ENCODE measurements around the gene SLC2A14.
"Not testable (repeated sequence)": the region's sequence is repeated elsewhere in the genome, so short reads cannot be mapped to it uniquely, and the experiment has no call there.

SLC2A14 gene

DNA sequence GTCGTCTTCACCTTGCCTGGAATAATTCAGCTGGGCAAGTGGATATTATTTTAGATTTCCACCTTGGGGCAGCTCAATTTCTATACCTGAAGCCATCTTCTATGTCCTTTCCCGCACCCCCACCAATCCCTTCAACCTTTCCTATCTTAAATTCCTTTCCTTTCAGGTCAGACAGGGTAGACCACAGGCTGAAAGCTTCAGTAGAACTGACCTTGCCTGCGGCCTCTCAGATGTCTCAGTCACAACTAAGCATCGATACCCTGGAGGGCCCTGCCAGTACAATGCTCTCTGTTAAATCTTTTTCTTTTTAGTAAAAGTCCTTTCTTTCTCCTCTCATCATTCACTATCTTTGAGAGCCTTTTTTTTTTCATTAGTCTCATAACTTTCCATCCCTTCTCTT, 38.9 kb downstream of the SLC2A14 start:
- H3K9me3 ChIP-seq (ENCODE audit: severe bottlenecking), result no peaks in the 10 kb centered on the region
- no peak for ATAC-seq (ENCODE audit: low read depth)
- no peaks in the 10 kb centered on the region for H3K27me3 ChIP-seq (ENCODE audit: insufficient read depth, poor library complexity, severe bottlenecking)
- no peaks in the 10 kb centered on the region for H3K4me1 ChIP-seq (ENCODE audit: insufficient read depth, poor library complexity, severe bottlenecking)
- H3K4me3 ChIP-seq (ENCODE audit: severe bottlenecking), result no peak overlapping the region
- DNase-seq (ENCODE audit: low spot score), result no peak
- H3K36me3 ChIP-seq (ENCODE audit: low read depth), result no peaks in the 10 kb centered on the region
- TF ChIP-seq, protein P1, sequence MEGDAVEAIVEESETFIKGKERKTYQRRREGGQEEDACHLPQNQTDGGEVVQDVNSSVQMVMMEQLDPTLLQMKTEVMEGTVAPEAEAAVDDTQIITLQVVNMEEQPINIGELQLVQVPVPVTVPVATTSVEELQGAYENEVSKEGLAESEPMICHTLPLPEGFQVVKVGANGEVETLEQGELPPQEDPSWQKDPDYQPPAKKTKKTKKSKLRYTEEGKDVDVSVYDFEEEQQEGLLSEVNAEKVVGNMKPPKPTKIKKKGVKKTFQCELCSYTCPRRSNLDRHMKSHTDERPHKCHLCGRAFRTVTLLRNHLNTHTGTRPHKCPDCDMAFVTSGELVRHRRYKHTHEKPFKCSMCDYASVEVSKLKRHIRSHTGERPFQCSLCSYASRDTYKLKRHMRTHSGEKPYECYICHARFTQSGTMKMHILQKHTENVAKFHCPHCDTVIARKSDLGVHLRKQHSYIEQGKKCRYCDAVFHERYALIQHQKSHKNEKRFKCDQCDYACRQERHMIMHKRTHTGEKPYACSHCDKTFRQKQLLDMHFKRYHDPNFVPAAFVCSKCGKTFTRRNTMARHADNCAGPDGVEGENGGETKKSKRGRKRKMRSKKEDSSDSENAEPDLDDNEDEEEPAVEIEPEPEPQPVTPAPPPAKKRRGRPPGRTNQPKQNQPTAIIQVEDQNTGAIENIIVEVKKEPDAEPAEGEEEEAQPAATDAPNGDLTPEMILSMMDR (IDR thresholded peaks at IDR 0.05; ENCODE audit: poor library complexity, severe bottlenecking), result no peak
- H3K27ac ChIP-seq (ENCODE audit: poor library complexity, severe bottlenecking), result no peak overlapping the region

DNA sequence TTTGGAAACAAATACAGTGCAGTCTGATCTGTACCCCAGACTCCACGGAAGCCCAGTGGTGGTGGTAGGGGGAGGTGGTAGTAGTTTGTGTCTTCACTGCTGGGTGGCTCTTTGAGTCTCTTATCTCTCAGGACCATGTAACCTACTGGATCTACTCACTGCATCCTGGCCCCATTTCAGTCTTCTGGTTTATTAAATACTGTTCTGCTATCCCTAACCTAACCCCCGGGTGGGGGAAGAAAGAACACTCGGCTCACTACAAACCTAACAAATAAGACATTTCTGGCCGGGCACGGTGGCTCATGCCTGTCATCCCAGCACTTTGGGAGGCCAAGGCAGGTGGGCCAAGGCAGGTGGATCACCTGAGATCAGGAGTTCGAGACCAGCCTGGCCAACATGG, 39.5 kb downstream of the SLC2A14 start:
- H3K4me3 ChIP-seq (ENCODE audit: severe bottlenecking); DNase-seq (ENCODE audit: low spot score); H3K36me3 ChIP-seq (ENCODE audit: low read depth); ATAC-seq (ENCODE audit: low read depth); H3K27me3 ChIP-seq (ENCODE audit: insufficient read depth, poor library complexity, severe bottlenecking); H3K4me1 ChIP-seq (ENCODE audit: insufficient read depth, poor library complexity, severe bottlenecking); H3K9me3 ChIP-seq (ENCODE audit: severe bottlenecking); H3K27ac ChIP-seq (ENCODE audit: poor library complexity, severe bottlenecking): not testable (repeated sequence)

DNA sequence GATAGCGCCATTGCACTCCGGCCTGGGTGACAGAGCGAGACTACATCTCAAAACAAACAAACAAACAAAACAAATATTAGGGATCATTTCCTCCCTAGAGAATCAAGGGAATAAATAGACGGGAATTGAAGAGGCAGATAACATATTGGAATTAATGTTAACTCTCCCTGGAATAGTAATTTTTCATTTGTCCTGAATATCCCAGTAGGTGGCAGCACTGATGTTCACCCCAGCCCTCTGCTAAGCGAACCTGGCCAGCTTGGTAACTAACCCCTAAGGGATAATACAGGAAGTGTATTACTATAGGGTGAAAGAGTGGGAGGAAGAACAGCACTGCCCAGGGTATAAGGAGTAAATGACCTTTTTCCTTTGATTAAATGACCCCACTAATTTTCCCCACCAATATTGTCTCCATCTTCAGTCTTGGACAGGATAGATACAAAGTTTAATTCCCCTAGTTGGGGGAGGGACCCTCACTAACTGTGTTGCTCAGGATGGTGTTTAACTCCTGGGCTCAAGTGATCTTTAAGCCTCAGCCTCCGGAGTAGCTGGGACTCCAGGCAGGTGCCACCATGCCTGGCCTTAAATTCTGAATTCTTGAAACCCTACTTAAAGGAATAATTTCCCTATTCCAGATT, 40.5 kb downstream of the SLC2A14 start:
- peak; percentile 49; the same call in 1 of the 3 replicates for ATAC-seq (ENCODE audit: low read depth)
- no peaks in the 10 kb centered on the region for H3K27me3 ChIP-seq (ENCODE audit: insufficient read depth, poor library complexity, severe bottlenecking)

DNA sequence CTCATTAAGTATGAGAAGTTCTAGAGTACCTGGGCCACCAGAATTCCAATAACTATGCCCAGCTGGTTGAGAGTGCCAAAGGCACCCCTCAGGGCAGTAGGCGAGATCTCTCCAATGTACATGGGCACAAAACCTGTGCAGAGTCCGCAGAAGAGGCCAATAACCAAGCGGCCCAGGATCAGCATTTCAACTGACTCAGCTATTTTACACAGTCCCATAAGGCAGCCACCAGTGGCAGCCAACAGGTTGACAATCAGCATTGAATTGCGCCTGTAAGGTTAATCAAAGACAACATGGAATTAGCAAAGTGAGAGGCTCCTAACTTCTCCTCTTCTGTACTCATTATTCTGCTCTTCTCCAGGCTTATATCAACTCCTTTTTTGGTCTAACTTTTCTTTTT, 43.0 kb downstream of the SLC2A14 start:
- H3K27ac ChIP-seq (ENCODE audit: poor library complexity, severe bottlenecking); ATAC-seq (ENCODE audit: low read depth); H3K4me1 ChIP-seq (ENCODE audit: insufficient read depth, poor library complexity, severe bottlenecking); H3K36me3 ChIP-seq (ENCODE audit: low read depth); H3K4me3 ChIP-seq (ENCODE audit: severe bottlenecking); H3K9me3 ChIP-seq (ENCODE audit: severe bottlenecking); DNase-seq (ENCODE audit: low spot score); H3K27me3 ChIP-seq (ENCODE audit: insufficient read depth, poor library complexity, severe bottlenecking): not testable (repeated sequence)

More for the DNA sequence above, 40.5 kb downstream of the SLC2A14 start:
- H3K4me1 ChIP-seq (ENCODE audit: insufficient read depth, poor library complexity, severe bottlenecking), result no peaks in the 10 kb centered on the region
- no peak overlapping the region for H3K27ac ChIP-seq (ENCODE audit: poor library complexity, severe bottlenecking)
- no peak for DNase-seq (ENCODE audit: low spot score)
- TF ChIP-seq, protein P1 (IDR thresholded peaks at IDR 0.05; ENCODE audit: poor library complexity, severe bottlenecking), result peak; percentile 49
- no peak overlapping the region for H3K4me3 ChIP-seq (ENCODE audit: severe bottlenecking)
- H3K36me3 ChIP-seq (ENCODE audit: low read depth), result no peaks in the 10 kb centered on the region
- no peaks in the 10 kb centered on the region for H3K9me3 ChIP-seq (ENCODE audit: severe bottlenecking)

DNA sequence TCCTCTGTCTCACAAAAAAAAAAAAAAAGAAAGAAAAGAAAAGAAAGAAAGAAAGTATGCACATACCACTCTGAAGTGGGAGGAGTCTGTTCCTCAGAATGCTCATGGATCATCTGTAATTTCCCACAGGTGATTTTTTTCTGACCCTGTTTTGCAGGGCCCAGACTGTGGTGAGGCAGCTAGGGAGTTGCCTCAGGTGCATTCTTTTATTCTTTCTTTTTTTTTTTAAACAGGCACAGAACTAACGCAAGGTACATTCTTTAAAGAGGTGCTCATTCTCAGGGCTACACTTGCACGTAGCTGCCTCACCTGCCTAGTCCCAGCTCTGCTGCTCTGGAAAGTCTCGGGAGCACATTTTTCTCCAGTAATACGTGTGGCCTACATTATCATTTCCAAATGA, 47.0 kb downstream of the SLC2A14 start:
- H3K27ac ChIP-seq (ENCODE audit: poor library complexity, severe bottlenecking), result peak overlapping the region; percentile 57
- H3K36me3 ChIP-seq (ENCODE audit: low read depth); H3K9me3 ChIP-seq (ENCODE audit: severe bottlenecking); DNase-seq (ENCODE audit: low spot score); H3K4me1 ChIP-seq (ENCODE audit: insufficient read depth, poor library complexity, severe bottlenecking); H3K4me3 ChIP-seq (ENCODE audit: severe bottlenecking); H3K27me3 ChIP-seq (ENCODE audit: insufficient read depth, poor library complexity, severe bottlenecking): not testable (repeated sequence)
- peak; percentile 85 for ATAC-seq (ENCODE audit: low read depth)

DNA sequence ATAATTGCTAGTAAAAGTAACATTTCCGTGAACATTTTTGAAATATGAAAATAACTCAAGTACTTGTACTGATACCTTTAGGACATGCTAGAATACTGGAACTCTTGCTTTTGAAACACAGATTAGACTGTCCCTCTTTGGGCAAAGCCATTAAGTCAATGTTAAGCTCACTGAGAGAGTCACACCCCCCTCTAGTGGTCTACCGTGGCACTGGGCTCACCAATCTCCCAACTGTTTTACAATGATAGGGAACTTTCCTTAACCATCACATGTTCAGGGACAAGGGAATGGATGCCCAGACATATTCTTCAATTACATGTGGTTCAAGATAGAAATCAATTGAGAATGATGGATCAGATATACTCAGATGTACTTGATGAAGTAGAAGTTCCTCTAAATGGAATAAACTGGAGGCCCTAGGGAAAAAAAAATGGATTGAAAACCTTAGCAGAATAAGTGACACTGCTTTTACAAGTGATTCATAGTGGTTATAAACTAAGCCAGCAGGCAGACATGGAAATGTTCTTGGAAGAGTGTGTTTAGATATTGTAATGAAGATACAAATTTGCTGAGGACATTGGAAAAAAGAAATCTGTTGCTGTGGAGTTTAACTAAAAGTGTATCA, 65.7 kb downstream of the SLC2A14 start:
- DNase-seq (ENCODE audit: low spot score) (no peak), ATAC-seq (ENCODE audit: low read depth) (peak; percentile 49; the same call in 2 of the 3 replicates)
- TF ChIP-seq, protein P1 (IDR thresholded peaks at IDR 0.05; ENCODE audit: poor library complexity, severe bottlenecking), result peak; percentile 71
- Histone ChIP-seq H3K4me1 (ENCODE audit: insufficient read depth, poor library complexity, severe bottlenecking) (no peaks in the 10 kb centered on the region), H3K4me3 (ENCODE audit: severe bottlenecking) (no peak overlapping the region), H3K36me3 (ENCODE audit: low read depth) (no peaks in the 10 kb centered on the region), H3K9me3 (ENCODE audit: severe bottlenecking) (no peaks in the 10 kb centered on the region), H3K27me3 (ENCODE audit: insufficient read depth, poor library complexity, severe bottlenecking) (no peaks in the 10 kb centered on the region), H3K27ac (ENCODE audit: poor library complexity, severe bottlenecking) (no peak overlapping the region)

DNA sequence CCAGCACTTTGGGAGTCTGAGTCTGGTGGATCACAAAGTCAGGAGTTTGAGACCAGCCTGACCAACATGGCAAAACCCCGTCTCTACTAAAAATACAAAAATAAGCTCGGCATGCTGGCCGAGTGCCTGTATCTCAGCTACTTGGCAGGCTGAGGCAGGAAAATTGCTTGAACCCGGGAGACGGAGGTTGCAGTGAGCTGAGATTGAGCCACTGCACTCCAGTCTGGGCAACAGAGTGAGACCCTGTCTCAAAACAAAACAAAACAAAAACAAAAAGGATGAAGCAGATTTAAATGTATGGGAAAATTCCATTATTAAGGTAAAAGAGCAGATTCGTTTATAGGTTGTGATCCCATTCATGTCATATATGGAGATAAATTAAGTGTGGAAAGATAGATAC, 66.4 kb downstream of the SLC2A14 start:
- H3K4me3 ChIP-seq (ENCODE audit: severe bottlenecking); H3K9me3 ChIP-seq (ENCODE audit: severe bottlenecking); H3K4me1 ChIP-seq (ENCODE audit: insufficient read depth, poor library complexity, severe bottlenecking); H3K36me3 ChIP-seq (ENCODE audit: low read depth); H3K27ac ChIP-seq (ENCODE audit: poor library complexity, severe bottlenecking); H3K27me3 ChIP-seq (ENCODE audit: insufficient read depth, poor library complexity, severe bottlenecking); ATAC-seq (ENCODE audit: low read depth); DNase-seq (ENCODE audit: low spot score): not testable (repeated sequence)

All from RWPE2 (cell line).